DMS114 treated with DMSO at 0.1 percent for 48 hours (cell line): ENCODE measurements around the gene MALT1.
A peak's percentile ranks its signal among the peaks of the same experiment; 100 is the strongest.

Source experiments
- DNase-seq: peaks from one replicate; lab custom pipeline; 2025; ENCODE audit not compliant: unreplicated experiment; lab: John Stamatoyannopoulos, UW

The MALT1 gene

GRCh38 chr18:58653814-58654509, 17.3 kb upstream of the MALT1 start:
- no peak for DNase-seq

- no peak for DNase-seq
Observed at GRCh38 chr18:58654896-58655614, 16.2 kb upstream of the MALT1 start.

- DNase-seq: no peak
Observed at GRCh38 chr18:58657081-58657480, 14.2 kb upstream of the MALT1 start.

- no peak for DNase-seq
Observed at GRCh38 chr18:58657494-58657893, 13.8 kb upstream of the MALT1 start.

GRCh38 chr18:58659691-58660090, 11.6 kb upstream of the MALT1 start:
- DNase-seq: no peak

- DNase-seq: no peak
Observed at GRCh38 chr18:58660915-58661314, 10.3 kb upstream of the MALT1 start.

- DNase-seq: peak; percentile 5
Observed at GRCh38 chr18:58661423-58661822, 9.8 kb upstream of the MALT1 start.

- DNase-seq: no peak
Observed at GRCh38 chr18:58662118-58662517, 9.1 kb upstream of the MALT1 start.

- no peak for DNase-seq
Observed at GRCh38 chr18:58666176-58666575, 5.1 kb upstream of the MALT1 start.

- DNase-seq: no peak
Observed at GRCh38 chr18:58668211-58668610, 3.1 kb upstream of the MALT1 start.

GRCh38 chr18:58668897-58669296, 2.4 kb upstream of the MALT1 start:
- DNase-seq: no peak

GRCh38 chr18:58669731-58670378, 1.4 kb upstream of the MALT1 start:
- no peak for DNase-seq

GRCh38 chr18:58670404-58671110, 708 bp upstream of the MALT1 start:
- no peak for DNase-seq

GRCh38 chr18:58671632-58672564, 633 bp downstream of the MALT1 start:
- no peak for DNase-seq

- no peak for DNase-seq
Observed at GRCh38 chr18:58674159-58674558, 2.9 kb downstream of the MALT1 start.

- no peak for DNase-seq
Observed at GRCh38 chr18:58674863-58675472, 3.7 kb downstream of the MALT1 start.

GRCh38 chr18:58676270-58676669, 5.0 kb downstream of the MALT1 start:
- DNase-seq: no peak

GRCh38 chr18:58682429-58683069, 11.3 kb downstream of the MALT1 start:
- DNase-seq: no peak

- DNase-seq: no peak
Observed at GRCh38 chr18:58687871-58688308, 16.6 kb downstream of the MALT1 start.
